Measurements from ENCODE around the gene SBF2. TPM values are rescaled to one million over a fixed set of nuclear protein-coding genes. Genes with fewer than 3 reads are reported as not detected.

SBF2 gene
- total RNA-seq, 1 donor from 2014 or later: 30.7 TPM

DNA sequence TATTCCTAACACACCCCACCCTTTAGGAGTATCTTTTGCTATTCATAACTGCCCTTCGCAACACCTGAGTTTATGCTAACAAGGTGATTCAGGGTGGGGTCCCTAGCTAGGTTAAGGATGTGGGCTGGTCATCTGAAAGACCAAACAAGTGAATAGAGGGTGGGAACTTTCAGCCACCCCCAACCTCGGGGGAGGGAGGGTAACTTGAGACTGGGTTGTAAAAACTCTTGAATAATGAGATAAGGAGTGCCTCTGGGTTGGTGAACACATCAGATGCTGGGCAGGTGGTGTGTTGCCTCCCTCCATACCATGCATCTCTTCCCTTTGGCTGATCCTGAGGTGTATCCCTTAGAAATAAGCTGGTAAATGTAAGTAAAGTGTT is 518.6 kb downstream of the SBF2 start:
- no peak overlapping the region for H3K4me3 Mint-ChIP-seq (ENCODE audit: unreplicated experiment)
- peaks cover 3% of the 10 kb centered on the region for H3K9me3 Mint-ChIP-seq (ENCODE audit: unreplicated experiment)
- no peak for TF ChIP-seq CTCF (IDR thresholded peaks at IDR 0.05; ENCODE audit: partially characterized antibody, unreplicated experiment)
- no peak for DNase-seq
- no peak overlapping the region for H3K27ac Mint-ChIP-seq (ENCODE audit: unreplicated experiment)
- H3K36me3 Mint-ChIP-seq (ENCODE audit: unreplicated experiment): no peaks in the 10 kb centered on the region
- no peaks in the 10 kb centered on the region for H3K4me1 Mint-ChIP-seq (ENCODE audit: low read depth, unreplicated experiment)
- no peaks in the 10 kb centered on the region for H3K27me3 Mint-ChIP-seq (ENCODE audit: unreplicated experiment)

DNA sequence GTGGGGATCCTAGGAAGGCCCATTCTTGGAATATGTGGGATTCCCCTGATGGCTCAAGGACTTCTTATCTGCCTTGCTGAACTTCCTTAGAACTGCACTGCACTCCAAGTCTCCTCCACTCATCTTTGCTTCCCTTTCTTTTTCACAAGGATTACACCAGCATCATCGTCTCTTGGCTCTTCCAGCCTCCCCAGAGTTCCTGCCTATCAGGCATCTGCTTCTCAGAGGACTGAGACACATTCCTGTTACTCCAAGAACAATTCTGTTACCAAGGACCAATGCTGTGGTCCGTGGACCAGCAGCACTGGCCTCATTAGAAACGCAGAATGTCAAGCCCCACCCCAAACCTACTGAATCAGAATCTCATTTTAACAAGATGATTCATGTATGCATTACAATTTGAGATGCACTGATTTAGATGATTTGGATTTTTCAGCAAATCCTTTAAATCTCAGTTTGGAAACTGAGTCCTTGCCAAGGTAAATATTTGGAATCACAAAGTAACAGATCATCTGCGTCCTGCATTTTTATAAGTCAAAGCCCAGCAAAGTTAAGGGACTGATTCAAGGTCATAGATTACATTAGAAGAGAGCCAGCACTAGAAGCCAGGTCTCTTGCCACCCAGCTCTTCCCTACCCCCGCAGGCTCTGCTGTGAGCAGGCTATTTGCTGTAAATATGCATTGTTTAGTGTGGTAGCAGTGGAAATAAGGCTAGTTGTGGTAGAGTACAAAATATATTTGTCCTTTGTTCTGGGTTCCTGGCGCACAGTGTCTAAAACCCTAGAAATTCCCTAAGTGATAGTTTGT is 519.2 kb downstream of the SBF2 start:
- no peaks in the 10 kb centered on the region for H3K27me3 Mint-ChIP-seq (ENCODE audit: unreplicated experiment)
- H3K4me1 Mint-ChIP-seq (ENCODE audit: low read depth, unreplicated experiment): no peaks in the 10 kb centered on the region
- H3K36me3 Mint-ChIP-seq (ENCODE audit: unreplicated experiment): no peaks in the 10 kb centered on the region
- DNase-seq: no peak
- no peak for TF ChIP-seq CTCF (IDR thresholded peaks at IDR 0.05; ENCODE audit: partially characterized antibody, unreplicated experiment)
- no peak overlapping the region for H3K27ac Mint-ChIP-seq (ENCODE audit: unreplicated experiment)
- peaks cover 3% of the 10 kb centered on the region for H3K9me3 Mint-ChIP-seq (ENCODE audit: unreplicated experiment)
- H3K4me3 Mint-ChIP-seq (ENCODE audit: unreplicated experiment): no peak overlapping the region

- H3K4me1 Mint-ChIP-seq (ENCODE audit: low read depth, unreplicated experiment): no peaks in the 10 kb centered on the region
- TF ChIP-seq CTCF (IDR thresholded peaks at IDR 0.05; ENCODE audit: partially characterized antibody, unreplicated experiment): no peak
- H3K9me3 Mint-ChIP-seq (ENCODE audit: unreplicated experiment): peaks cover 3% of the 10 kb centered on the region
- no peak overlapping the region for H3K27ac Mint-ChIP-seq (ENCODE audit: unreplicated experiment)
- no peaks in the 10 kb centered on the region for H3K36me3 Mint-ChIP-seq (ENCODE audit: unreplicated experiment)
- H3K4me3 Mint-ChIP-seq (ENCODE audit: unreplicated experiment): no peak overlapping the region
- no peaks in the 10 kb centered on the region for H3K27me3 Mint-ChIP-seq (ENCODE audit: unreplicated experiment)
- no peak for DNase-seq
Measured at GRCh38 chr11:9774109-9774508, 519.9 kb downstream of the SBF2 start.

DNA sequence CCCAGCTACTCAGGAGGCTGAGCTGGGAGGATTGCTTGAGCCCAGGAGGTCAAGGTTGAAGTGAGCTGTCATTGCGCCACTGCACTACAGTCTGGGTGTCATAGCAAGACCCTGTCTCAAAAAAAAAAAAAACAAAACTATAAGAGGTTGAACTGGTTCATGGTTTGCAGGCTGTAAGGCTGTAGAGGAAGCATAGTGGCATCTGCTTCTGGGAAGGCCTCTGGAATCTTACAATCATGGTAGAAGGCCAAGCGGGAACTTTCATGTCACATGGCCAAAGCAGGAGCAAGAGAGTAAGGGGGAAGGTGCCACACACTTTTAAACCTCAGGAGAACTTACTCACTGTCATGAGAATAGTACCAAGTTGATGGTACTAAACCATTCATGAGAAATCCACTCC is 520.5 kb downstream of the SBF2 start:
- peaks cover 4% of the 10 kb centered on the region for H3K9me3 Mint-ChIP-seq (ENCODE audit: unreplicated experiment)
- no peak for TF ChIP-seq CTCF (IDR thresholded peaks at IDR 0.05; ENCODE audit: partially characterized antibody, unreplicated experiment)
- H3K4me3 Mint-ChIP-seq (ENCODE audit: unreplicated experiment): no peak overlapping the region
- DNase-seq: no peak
- H3K27me3 Mint-ChIP-seq (ENCODE audit: unreplicated experiment): no peaks in the 10 kb centered on the region
- no peaks in the 10 kb centered on the region for H3K36me3 Mint-ChIP-seq (ENCODE audit: unreplicated experiment)
- no peaks in the 10 kb centered on the region for H3K4me1 Mint-ChIP-seq (ENCODE audit: low read depth, unreplicated experiment)
- no peak overlapping the region for H3K27ac Mint-ChIP-seq (ENCODE audit: unreplicated experiment)

- no peak for TF ChIP-seq CTCF (IDR thresholded peaks at IDR 0.05; ENCODE audit: partially characterized antibody, unreplicated experiment)
- Mint-ChIP-seq H3K27ac (ENCODE audit: unreplicated experiment) (no peak overlapping the region), H3K27me3 (ENCODE audit: unreplicated experiment) (no peaks in the 10 kb centered on the region), H3K36me3 (ENCODE audit: unreplicated experiment) (no peaks in the 10 kb centered on the region), H3K9me3 (ENCODE audit: unreplicated experiment) (peaks cover 4% of the 10 kb centered on the region), H3K4me3 (ENCODE audit: unreplicated experiment) (no peak overlapping the region), H3K4me1 (ENCODE audit: low read depth, unreplicated experiment) (no peaks in the 10 kb centered on the region)
- DNase-seq: no peak
Measured at GRCh38 chr11:9772218-9772617, 521.8 kb downstream of the SBF2 start.

Measured in glutamatergic neuron (in vitro differentiated cells).